Measurements from ENCODE around the gene ZWILCH.

The ZWILCH gene

DNA sequence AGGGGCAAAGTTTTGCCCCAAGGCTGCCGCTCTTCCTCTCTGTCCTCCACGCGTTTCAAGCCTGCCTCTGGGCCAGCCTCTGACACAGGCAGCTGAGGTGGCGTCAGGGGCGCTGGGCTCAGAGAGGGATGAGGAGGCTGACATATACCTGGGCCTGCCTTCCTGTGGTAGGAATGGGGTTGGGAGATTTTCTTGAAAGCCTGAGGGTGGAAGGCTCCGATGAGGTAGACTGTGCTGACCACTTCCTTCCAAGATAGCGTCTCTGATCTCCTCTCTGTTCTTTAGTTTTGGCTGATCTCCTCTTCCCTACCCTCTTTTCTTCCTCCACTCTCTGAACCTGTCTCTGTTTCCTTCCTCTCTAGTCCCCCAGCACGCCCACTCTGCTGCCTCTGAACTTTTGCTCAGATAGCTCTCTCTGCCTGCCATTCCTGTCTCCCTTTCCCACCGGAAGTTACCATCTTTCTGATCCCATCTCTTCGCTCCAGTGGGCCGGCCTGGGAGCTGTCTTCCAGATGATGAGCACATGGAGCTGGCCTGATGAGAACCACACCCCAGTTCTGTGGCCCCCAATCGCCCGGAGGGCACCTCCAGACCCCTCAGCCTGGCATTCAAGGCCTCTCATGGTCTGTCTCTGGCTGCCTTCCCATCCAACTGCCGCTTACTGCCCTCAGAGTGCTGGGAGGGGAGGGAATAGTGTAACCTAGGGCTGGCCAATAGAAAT lies 93.1 kb downstream of the ZWILCH start:
- FAIRE-seq (no peak), DNase-seq (ENCODE audit: insufficient read length, low spot score) (no peak)
- TF ChIP-seq CTCF (IDR thresholded peaks at IDR 0.05; ENCODE audit: insufficient read depth, missing control alignments), result no peak

Data from D721Med (cell line).